Measurements from ENCODE around the gene PPP2R5E. TPM values are rescaled to one million over a fixed set of nuclear protein-coding genes. Genes with fewer than 3 reads are reported as not detected.

PPP2R5E gene
- total and polyA plus RNA-seq, 2 of the 8 experiments (the other 6 are each of a cell fraction or from before 2014, with no cell fraction given) = 6.8 to 64.6 TPM

DNA sequence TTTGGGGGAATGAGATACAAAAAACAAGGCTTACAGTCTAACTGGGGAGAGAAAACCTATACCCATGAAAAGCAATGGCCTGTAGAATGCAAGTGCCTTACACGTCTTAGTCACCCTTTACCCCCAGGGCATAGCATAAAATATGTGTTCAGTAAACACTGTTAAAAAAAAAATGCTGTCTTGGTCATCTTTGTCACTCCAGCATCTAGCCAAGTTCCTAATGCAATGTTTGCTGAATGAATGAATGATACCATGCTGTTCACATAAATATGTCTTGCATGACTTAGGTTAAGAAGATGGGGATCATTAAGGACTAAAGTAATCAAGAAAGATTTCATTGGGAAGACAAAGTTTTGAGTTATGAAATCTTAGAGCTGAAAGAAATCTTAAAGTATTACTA, 38.5 kb downstream of the PPP2R5E start:
- Histone ChIP-seq H3K4me3 (ENCODE audit: extremely low read depth in 1 of 4, insufficient read depth in 2 of 4, low read depth in 3 of 4, low read length in 4 of 4) (no peak overlapping the region), H3K23me2 (ENCODE audit: low read depth, low read length) (no peaks in the 10 kb centered on the region), H3K36me3 (ENCODE audit: control insufficient read depth in 2 of 4, insufficient read depth in 4 of 4, low read length in 3 of 4) (0 out of 8 replicates have a peak, but pooled peaks cover 0 to 4% (median 0%) of the 10 kb centered on the region in 4 experiments), H2BK20ac (ENCODE audit: low read length) (no peak overlapping the region), H2BK120ac (replicated peaks; ENCODE audit: low read depth, low read length) (no peak overlapping the region), H3K27me3 (replicated peaks in 1 of 4; ENCODE audit: control insufficient read depth in 3 of 4, extremely low read depth in 1 of 4, insufficient read depth in 3 of 4, low read length in 3 of 4) (no peaks in the 10 kb centered on the region), H3K27ac (ENCODE audit: low read depth, low read length) (no peak overlapping the region), H3K4me2 (ENCODE audit: insufficient read depth in 1 of 2, low read depth in 2 of 2, low read length in 2 of 2) (no peak overlapping the region), H3K14ac (ENCODE audit: insufficient read length) (no peak overlapping the region), H3K9me3 (ENCODE audit: insufficient read depth in 2 of 2, low read depth in 1 of 2, low read length in 1 of 2) (no peaks in the 10 kb centered on the region), H3K9ac (replicated peaks in 1 of 4; ENCODE audit: extremely low read depth in 1 of 4, low read depth in 3 of 4, low read length in 3 of 4) (no peak overlapping the region), H2AK5ac (ENCODE audit: low read depth, low read length) (no peak overlapping the region), H3K4ac (replicated peaks; ENCODE audit: insufficient read length, low read depth, low read length) (no peak overlapping the region), H4K8ac (ENCODE audit: extremely low read depth, insufficient read depth, low read length) (no peak overlapping the region), H2BK5ac (ENCODE audit: low read depth, low read length) (no peak overlapping the region), H4K20me1 (replicated peaks in 1 of 2; ENCODE audit: control insufficient read depth in 1 of 2, insufficient read depth in 2 of 2, low read length in 2 of 2) (peaks cover 9 to 17% of the 10 kb centered on the region in 2 experiments), H4K5ac (ENCODE audit: insufficient read length, low read depth, low read length) (no peak overlapping the region), H3K18ac (ENCODE audit: extremely low read depth, low read length) (no peak overlapping the region), H3K79me2 (ENCODE audit: control insufficient read depth in 1 of 2, insufficient read depth in 2 of 2, low read length in 2 of 2) (peaks cover 4 to 90% of the 10 kb centered on the region in 2 experiments), H3K56ac (replicated peaks; ENCODE audit: insufficient read length, low read depth, low read length) (no peak overlapping the region), H3K23ac (ENCODE audit: insufficient read length) (no peak overlapping the region), H2BK15ac (ENCODE audit: low read length) (no peak overlapping the region), H3K79me1 (ENCODE audit: low read depth, low read length) (peaks cover 12% of the 10 kb centered on the region), H2BK12ac (ENCODE audit: low read depth, low read length) (no peak overlapping the region), H4K91ac (replicated peaks; ENCODE audit: insufficient read length, low read length) (no peak overlapping the region), H2AFZ (ENCODE audit: low read length) (no peak overlapping the region), H3K4me1 (replicated peaks in 1 of 4; ENCODE audit: control insufficient read depth in 3 of 4, insufficient read depth in 4 of 4, low read length in 3 of 4) (no peaks in the 10 kb centered on the region)
- FAIRE-seq (no peak), DNase-seq (ENCODE audit: low read depth in 1 of 2, low spot score in 2 of 2) (no peak)
- 78% methylated on average over 1 of the region's 1 CpG; no CpG with 5 or more reads in 1 of the 2 experiments for WGBS, 2 experiments (ENCODE audit: extremely low coverage in 1 of 2, insufficient coverage in 1 of 2, insufficient read length in 1 of 2, insufficient replicate concordance in 2 of 2, low coverage in 1 of 2, low lambda C conversion rate in 2 of 2, missing lambda C conversion rate in 1 of 2)
- ChIA-PET CTCF (ENCODE audit: partially characterized antibody) (interaction anchor here (1.2 kb wide), 1 partner anchor 11 kb away, joined by 4 read pairs; no protein-coding TSS in a partner anchor), POLR2A (ENCODE audit: partially characterized antibody) (no interaction called here)
- TF ChIP-seq BACH1 (IDR thresholded peaks at IDR 0.05; ENCODE audit: low read length) (no peak), CREB1 (IDR thresholded peaks at IDR 0.05) (no peak), BCL11A (IDR thresholded peaks at IDR 0.05; ENCODE audit: low read depth in 2 of 2, low read length in 2 of 2) (no peak), HDAC2 (IDR thresholded peaks at IDR 0.05; ENCODE audit: borderline replicate concordance in 1 of 2, low read depth in 2 of 2, low read length in 2 of 2) (no peak), PHF8 (conservative IDR thresholded peaks at IDR 0.05; ENCODE audit: low read depth, low read length) (no peak), SAP30 (IDR thresholded peaks at IDR 0.05; ENCODE audit: insufficient read depth, insufficient replicate concordance, low read length) (no peak), RFX5 (IDR thresholded peaks at IDR 0.05; ENCODE audit: borderline replicate concordance, low read depth, low read length) (no peak), SP4 (IDR thresholded peaks at IDR 0.05; ENCODE audit: low read length) (no peak), CBX5 (IDR thresholded peaks at IDR 0.05; ENCODE audit: low read depth, low read length) (no peak)
- TF ChIP-seq, protein P1, sequence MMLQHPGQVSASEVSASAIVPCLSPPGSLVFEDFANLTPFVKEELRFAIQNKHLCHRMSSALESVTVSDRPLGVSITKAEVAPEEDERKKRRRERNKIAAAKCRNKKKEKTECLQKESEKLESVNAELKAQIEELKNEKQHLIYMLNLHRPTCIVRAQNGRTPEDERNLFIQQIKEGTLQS (IDR thresholded peaks at IDR 0.05; ENCODE audit: insufficient read depth, low read depth, low read length) = no peak

Data from H1 (cell line).